Measurements from ENCODE around the gene TF.

TF gene

GRCh38 chr3:133833267-133833666, 87.1 kb downstream of the TF start:
- DNase-seq (ENCODE audit: low read depth in 1 of 2, low spot score in 1 of 2), result no peak
- TF ChIP-seq CTCF (IDR thresholded peaks at IDR 0.05; ENCODE audit: insufficient read depth, low read length), result no peak
- no peak for TF ChIP-seq SPI1 (IDR thresholded peaks at IDR 0.05; ENCODE audit: borderline replicate concordance, low read depth)
- TF ChIP-seq POLR2AphosphoS5 (IDR thresholded peaks at IDR 0.05; ENCODE audit: low read depth), result no peak
- TF ChIP-seq GABPA (IDR thresholded peaks at IDR 0.05; ENCODE audit: low read depth), result no peak
- TF ChIP-seq REST (IDR thresholded peaks at IDR 0.05; ENCODE audit: insufficient replicate concordance, low read depth), result no peak
- Histone ChIP-seq H3K4me3 (replicated peaks; ENCODE audit: insufficient read depth, low read length) (no peak overlapping the region), H3K27ac (replicated peaks) (no peak overlapping the region), H3K27me3 (ENCODE audit: insufficient read depth, poor library complexity, severe bottlenecking) (no peaks in the 10 kb centered on the region)

- Histone ChIP-seq H3K4me3 (replicated peaks; ENCODE audit: insufficient read depth, low read length) (no peak overlapping the region), H3K27me3 (ENCODE audit: insufficient read depth, poor library complexity, severe bottlenecking) (no peaks in the 10 kb centered on the region), H3K27ac (replicated peaks) (no peak overlapping the region)
- DNase-seq (ENCODE audit: low read depth in 1 of 2, low spot score in 1 of 2), result peak in 1 of 2 experiments; percentile 26
- no peak for TF ChIP-seq SPI1 (IDR thresholded peaks at IDR 0.05; ENCODE audit: borderline replicate concordance, low read depth)
- no peak for TF ChIP-seq POLR2AphosphoS5 (IDR thresholded peaks at IDR 0.05; ENCODE audit: low read depth)
- no peak for TF ChIP-seq CTCF (IDR thresholded peaks at IDR 0.05; ENCODE audit: insufficient read depth, low read length)
- TF ChIP-seq REST (IDR thresholded peaks at IDR 0.05; ENCODE audit: insufficient replicate concordance, low read depth), result no peak
- no peak for TF ChIP-seq GABPA (IDR thresholded peaks at IDR 0.05; ENCODE audit: low read depth)
Measured at GRCh38 chr3:133833880-133834620, 87.9 kb downstream of the TF start.

- no peaks in the 10 kb centered on the region for H3K27me3 ChIP-seq (ENCODE audit: insufficient read depth, poor library complexity, severe bottlenecking)
- H3K4me3 ChIP-seq (replicated peaks; ENCODE audit: insufficient read depth, low read length), result no peak overlapping the region
- no peak overlapping the region for H3K27ac ChIP-seq (replicated peaks)
- no peak for TF ChIP-seq GABPA (IDR thresholded peaks at IDR 0.05; ENCODE audit: low read depth)
- TF ChIP-seq CTCF (IDR thresholded peaks at IDR 0.05; ENCODE audit: insufficient read depth, low read length), result no peak
- no peak for TF ChIP-seq POLR2AphosphoS5 (IDR thresholded peaks at IDR 0.05; ENCODE audit: low read depth)
- no peak for TF ChIP-seq REST (IDR thresholded peaks at IDR 0.05; ENCODE audit: insufficient replicate concordance, low read depth)
- no peak for TF ChIP-seq SPI1 (IDR thresholded peaks at IDR 0.05; ENCODE audit: borderline replicate concordance, low read depth)
- no peak for DNase-seq (ENCODE audit: low read depth in 1 of 2, low spot score in 1 of 2)
Measured at GRCh38 chr3:133834621-133835417, 88.6 kb downstream of the TF start.
